GM19455 (cell line): ENCODE data around the gene SH3GL1.

ENCODE experiments used
- ATAC-seq: cut with Tn5 transposase; IDR thresholded peaks from one replicate; pipeline ENCODE4 v1.9.1; 2021; ENCODE audit not compliant: unreplicated experiment

SH3GL1 gene

DNA sequence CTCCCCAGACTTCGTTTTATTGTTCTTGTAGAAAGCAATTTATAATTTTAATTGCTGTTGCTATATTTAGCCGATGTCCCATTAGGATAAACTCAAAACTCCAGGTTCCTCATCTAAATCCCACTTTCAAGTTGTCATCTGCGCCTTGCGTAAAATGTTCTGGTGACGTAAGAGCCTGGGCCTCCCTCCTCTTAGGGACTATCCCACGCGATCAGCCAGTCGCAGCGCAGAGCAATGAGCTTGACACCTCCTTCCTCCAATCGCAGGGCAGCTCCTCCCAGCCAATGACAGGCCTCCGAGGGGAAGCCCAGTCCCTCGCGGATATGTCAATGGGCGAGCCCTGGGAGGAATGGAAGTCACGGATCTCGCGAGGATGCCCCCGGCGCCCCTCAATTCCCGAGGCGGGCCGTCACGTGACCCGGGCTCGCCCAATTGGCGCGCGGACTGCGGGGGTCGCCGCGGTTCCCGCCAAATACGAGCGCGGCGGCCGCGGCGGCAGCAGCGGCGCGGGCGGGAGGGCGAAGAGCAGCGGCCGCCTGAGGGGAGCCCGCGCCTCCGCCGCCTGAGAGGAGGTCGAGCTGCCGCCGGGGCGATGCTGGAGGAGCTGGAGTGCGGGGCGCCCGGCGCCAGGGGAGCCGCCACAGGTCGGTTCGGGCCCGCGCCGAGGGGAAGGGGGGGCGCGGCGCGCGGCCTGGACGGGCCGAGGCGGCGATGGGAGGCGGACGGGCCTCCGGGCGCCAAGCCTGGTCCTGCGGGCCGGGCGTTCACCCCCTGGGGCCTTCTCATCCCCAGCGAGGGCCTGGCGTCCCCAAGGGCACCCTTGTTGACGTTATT, 2.0 kb upstream of the SH3GL1 start, which contains the start of gene CHAF1A:
TSS of gene CHAF1A (plus strand) at position 470 of the 834 bp plus-strand sequence. CDS start at position 593, 123 bp downstream.
- ATAC-seq, result peak; percentile 72

- no peak for ATAC-seq
Measured at GRCh38 chr19:4401769-4402170, 1.4 kb upstream of the SH3GL1 start.

- ATAC-seq, result peak; percentile 17
Measured at GRCh38 chr19:4399812-4400134, 574 bp downstream of the SH3GL1 start.

DNA sequence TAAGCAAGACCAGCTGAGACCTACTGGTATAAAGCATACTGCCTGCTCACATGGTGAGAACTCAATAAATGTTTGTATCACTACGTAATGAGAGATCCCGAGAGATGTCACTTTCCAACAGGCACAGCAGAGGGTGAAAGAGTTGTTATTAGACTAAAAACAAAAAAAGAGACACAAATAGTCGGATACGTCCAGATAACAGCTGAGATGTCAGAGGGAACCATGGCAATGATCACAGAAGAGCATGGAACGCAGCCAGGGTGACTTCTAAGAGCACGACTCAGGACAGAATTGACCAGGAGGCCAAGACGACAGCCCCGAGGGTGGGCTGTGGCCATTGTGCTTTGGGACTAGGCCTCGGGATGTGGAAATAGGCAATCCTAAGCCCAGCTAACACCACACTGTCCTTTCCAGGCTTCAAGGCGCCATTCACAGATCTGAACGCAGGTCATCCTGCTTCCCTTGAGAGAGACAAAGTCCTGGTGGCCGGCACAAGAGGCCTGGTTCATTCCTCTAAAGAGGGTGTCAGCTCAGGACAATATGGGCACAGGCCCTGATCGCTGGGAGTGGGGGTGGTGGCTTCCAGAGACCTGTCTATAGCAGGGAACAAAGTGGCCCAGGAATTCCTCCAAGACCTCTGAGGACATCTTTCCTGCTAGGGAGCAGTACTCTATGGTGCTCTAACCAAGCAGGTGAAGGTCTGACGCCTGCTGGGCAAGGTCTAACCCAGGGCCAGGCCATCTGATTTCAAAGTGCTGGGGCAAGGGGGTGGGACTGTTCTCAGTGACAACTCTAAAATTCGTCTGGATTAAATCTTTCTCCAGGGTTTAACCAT, 3.2 kb downstream of the SH3GL1 start:
- no peak for ATAC-seq

DNA sequence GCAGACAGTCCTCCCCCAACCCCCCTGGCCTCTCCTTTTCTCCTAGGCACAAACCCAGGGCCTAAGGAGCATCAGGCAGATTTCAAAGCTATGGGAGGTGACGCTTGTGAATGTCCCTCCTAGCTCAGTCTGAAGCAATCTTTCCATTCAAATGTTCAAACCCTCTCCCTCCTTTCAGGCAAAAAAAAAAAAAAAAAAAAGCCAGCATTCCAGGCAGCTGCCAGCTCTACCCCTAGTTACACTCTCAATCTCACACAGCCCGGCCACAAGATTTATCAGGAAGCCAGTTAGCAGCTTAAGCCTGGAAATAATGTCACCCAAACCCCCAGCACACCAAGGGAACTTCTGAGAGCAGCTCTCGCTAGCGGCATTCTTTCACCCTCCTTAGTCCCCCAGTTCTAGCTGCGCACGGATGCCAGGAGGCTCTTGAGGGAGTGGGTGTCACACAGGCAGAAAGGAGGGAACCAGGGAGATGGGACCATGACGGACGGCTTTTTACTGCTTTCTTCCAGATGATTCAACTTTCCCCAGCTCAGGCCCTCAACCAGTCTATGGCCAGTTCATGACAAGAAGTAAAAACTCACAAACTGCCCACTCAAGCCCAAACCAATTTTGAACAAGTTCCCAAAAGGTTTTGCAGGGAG, 6.3 kb downstream of the SH3GL1 start:
- no peak for ATAC-seq

DNA sequence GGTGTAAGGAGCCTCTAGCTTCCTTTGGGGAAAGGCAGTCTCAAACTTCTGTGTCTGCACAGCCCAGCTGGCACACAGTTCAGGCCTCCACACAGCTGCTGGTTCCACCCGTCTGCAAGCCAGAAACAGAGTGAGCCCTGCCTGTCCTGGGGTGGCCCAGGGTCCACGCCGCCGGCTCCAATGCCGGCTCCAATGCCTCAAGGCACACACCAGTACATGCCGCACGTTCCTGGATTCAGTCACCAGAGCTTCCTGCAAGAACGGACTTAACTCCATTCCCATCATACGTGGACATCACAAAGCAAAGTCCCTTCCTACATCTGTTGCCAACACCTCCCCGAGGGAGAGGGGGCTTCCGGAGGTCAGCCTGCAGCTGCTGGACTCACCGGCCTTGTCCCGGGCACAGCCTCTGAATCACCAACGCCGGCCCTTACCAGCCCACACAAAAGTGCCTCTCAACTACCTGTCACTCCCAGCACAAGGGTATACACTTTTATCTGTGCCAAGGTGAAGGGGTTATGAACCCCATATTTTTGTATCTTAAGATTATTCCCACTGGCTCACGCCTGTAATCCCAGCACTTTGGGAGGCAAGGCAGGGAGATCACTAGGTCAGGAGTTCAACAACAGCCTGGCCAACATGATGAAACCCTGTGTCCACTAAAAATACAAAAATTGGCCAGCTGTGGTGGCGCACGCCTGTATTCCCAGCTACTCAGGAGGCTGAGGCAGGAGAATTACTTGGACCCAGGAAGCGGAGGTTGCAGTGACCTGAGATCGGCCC, 8.5 kb downstream of the SH3GL1 start:
- ATAC-seq, result no peak

DNA sequence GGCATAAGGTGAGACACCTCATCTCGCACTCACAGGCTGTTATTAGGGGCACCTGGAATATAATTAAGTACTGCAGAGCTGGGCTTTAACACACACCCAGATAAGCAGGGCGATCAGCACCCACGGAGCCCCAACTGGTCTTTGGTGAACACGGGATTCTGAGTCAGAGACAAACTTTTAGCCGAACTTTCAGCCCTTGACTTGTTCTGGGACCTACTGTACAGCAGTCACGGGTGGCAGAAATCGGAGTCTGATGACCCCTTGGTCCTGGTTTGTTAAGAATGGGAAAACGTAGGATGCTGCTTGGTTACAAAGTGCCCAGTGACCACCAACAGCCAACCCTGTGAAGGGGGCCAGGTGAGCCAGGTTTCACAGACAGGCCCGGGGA, 9.0 kb downstream of the SH3GL1 start:
- no peak for ATAC-seq

GRCh38 chr19:4390567-4391305, 9.6 kb downstream of the SH3GL1 start:
- ATAC-seq, result no peak

GRCh38 chr19:4390017-4390566, 10.3 kb downstream of the SH3GL1 start:
- no peak for ATAC-seq

DNA sequence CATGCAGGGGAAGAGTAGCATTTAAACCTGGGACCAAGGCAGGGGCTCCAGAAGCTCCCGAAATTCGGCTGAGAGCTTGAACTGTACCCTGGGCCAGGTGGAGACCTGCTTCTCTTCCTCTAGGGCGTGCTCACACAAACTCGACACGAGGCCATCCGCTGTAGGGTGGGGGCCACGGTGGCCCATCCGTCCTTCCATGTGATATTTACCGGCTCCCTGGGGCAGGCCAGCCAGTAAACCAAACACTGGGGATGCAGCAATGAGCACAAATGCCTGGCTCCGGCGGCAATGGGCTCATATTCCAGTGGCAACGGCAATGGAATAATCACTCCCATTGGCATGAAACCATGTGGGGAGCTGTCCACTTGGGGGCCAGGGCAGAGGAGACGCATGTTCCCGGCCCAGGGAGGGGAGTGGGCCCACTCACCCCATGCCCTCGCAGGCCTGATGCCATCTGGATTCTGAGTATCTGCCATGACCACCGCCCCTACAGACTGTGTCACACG, 10.8 kb downstream of the SH3GL1 start:
- ATAC-seq, result no peak

- no peak for ATAC-seq
Measured at GRCh38 chr19:4389064-4389375, 11.3 kb downstream of the SH3GL1 start.

- no peak for ATAC-seq
Measured at GRCh38 chr19:4388337-4389063, 11.8 kb downstream of the SH3GL1 start.

- ATAC-seq, result no peak
Measured at GRCh38 chr19:4386041-4386782, 14.1 kb downstream of the SH3GL1 start.

- ATAC-seq, result no peak
Measured at GRCh38 chr19:4385291-4386040, 14.9 kb downstream of the SH3GL1 start.

- no peak for ATAC-seq
Measured at GRCh38 chr19:4380254-4380727, 20.1 kb downstream of the SH3GL1 start.

DNA sequence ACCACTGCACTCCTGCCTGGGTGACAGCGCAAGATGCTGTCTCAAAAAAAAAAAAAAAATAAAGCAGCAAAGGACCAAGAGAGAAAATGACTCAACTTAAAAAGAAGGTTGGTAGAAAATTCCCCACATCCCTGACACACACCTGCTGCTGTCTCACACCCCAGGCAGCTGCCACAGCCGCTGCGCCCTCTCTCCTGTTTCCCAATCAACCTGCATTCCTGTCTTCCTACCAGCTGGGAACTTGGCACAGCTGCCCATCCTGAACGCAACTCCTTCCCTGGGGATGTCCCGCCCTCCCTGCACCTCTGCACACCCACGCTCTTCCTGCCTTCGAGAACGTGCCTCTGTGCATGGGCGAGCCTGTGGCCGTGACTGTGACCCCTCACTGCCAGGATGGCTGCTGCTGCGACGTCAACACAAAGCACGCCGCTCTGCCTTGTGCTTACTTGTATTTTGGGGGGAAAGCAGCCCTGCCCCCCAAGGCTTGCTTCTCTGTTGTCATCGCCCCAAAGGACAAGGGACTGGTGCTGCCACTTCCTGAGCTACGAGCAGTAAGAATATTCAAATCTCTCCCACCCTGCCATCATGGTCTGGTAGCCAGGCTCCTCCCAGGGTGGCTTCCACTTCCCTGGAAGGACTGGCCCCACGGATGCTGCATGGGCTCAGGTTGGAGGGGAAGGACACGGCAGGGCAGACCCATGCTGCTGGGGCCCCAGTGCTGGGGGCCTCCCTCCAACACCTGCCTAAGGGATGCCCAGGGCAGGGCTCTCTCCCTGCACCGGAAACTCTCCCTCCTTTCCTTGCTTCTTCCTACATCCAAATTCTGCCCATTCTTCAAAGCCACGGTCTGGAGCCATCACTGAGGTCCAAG, 20.7 kb downstream of the SH3GL1 start:
- ATAC-seq, result no peak

DNA sequence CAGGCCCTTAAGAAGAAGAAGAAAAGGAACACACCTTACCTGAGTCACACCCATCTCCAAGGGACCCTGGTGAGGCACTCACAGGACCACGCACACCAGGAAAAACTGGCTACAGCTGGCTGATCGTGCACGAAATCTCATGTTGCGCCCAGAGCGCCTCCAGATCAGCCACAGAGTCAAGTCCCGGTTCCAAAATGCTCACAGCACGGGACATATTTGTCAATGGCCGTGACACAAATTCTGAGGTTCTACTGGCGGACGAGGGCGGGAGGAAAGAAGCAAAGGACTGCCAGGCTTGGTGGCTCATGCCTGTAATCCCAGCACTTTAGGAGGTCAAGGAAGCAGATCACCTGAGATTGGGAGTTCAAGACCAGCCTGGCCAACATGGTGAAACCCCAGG, 21.5 kb downstream of the SH3GL1 start:
- ATAC-seq, result no peak
